ENCODE measurements around the gene REEP5. TPM values are rescaled to one million over a fixed set of nuclear protein-coding genes. Genes with fewer than 3 reads are reported as not detected.

REEP5 gene
- total and polyA plus RNA-seq, 2 of the 4 experiments (the other 2 are of a cell fraction) = 49.3 to 82.0 TPM

GRCh38 chr5:112854651-112855050 is 67.4 kb downstream of the REEP5 start:
- Histone ChIP-seq H2AK9ac (replicated peaks; ENCODE audit: low read depth, low read length, poor library complexity) (no peak overlapping the region), H2AK5ac (ENCODE audit: low read depth, low read length) (no peak overlapping the region), H3K9ac (ENCODE audit: low read depth, low read length) (no peak overlapping the region), H2BK15ac (ENCODE audit: low read depth, low read length) (no peak overlapping the region), H3K56ac (ENCODE audit: extremely low read depth, insufficient read depth, low read length) (no peak overlapping the region), H4K8ac (ENCODE audit: low read depth in 2 of 2, low read length in 2 of 2) (no peak overlapping the region), H4K20me1 (ENCODE audit: insufficient read depth, low read length) (no peaks in the 10 kb centered on the region), H3K4me2 (ENCODE audit: low read depth, low read length) (no peak overlapping the region), H3K18ac (ENCODE audit: low read depth, low read length) (no peak overlapping the region), H3K14ac (replicated peaks; ENCODE audit: low read depth, low read length) (no peak overlapping the region), H3K9me3 (ENCODE audit: control insufficient read depth, insufficient read depth, low read length) (peaks cover 2% of the 10 kb centered on the region; the same call in 1 of the 2 replicates), H2BK5ac (ENCODE audit: low read depth, low read length, poor library complexity, severe bottlenecking) (no peak overlapping the region), H2BK120ac (ENCODE audit: low read depth, low read length) (no peak overlapping the region), H3K36me3 (ENCODE audit: control insufficient read depth, insufficient read depth, low read length) (no peaks in the 10 kb centered on the region), H3K27ac (ENCODE audit: insufficient read depth, low read length) (no peak overlapping the region), H2BK20ac (ENCODE audit: low read depth, low read length) (no peak overlapping the region), H3K9me1 (ENCODE audit: insufficient read depth, low read length) (no peaks in the 10 kb centered on the region), H4K5ac (ENCODE audit: low read depth, low read length) (no peak overlapping the region), H3K4ac (ENCODE audit: low read depth, low read length) (no peak overlapping the region), H4K91ac (ENCODE audit: insufficient read depth, low read depth, low read length) (no peak overlapping the region), H3K23ac (ENCODE audit: low read depth, low read length) (no peak overlapping the region), H3K79me1 (ENCODE audit: low read depth in 1 of 2, low read length in 2 of 2) (no peaks in the 10 kb centered on the region), H2AFZ (replicated peaks; ENCODE audit: low read length, poor library complexity) (no peak overlapping the region), H3K27me3 (ENCODE audit: control insufficient read depth, insufficient read depth, low read length) (peaks cover 4% of the 10 kb centered on the region), H3K4me1 (ENCODE audit: control insufficient read depth, insufficient read depth, low read length) (no peaks in the 10 kb centered on the region), H3K4me3 (ENCODE audit: insufficient read depth, low read depth, low read length) (no peak overlapping the region)
- ATAC-seq (ENCODE audit: low read depth) (no peak), DNase-seq (no peak)
- CTCF ChIA-PET = interaction anchor here (0.6 to 0.7 kb wide), 2 partner anchors 31 to 221 kb away, joined by 3 read pairs; no protein-coding TSS in a partner anchor
- dilution Hi-C loops (cut with HindIII; ENCODE audit: low sequenced_read_pairs, unreplicated experiment) = no loop called here
- intact Hi-C loops (cut with micrococcal nuclease) = loop anchor here (10.0 kb wide), 1 partner anchor 150 kb away; no protein-coding TSS in a partner anchor
- no TSS peak for BruUV-seq (replicated peaks)
- TF ChIP-seq MAFK (IDR thresholded peaks at IDR 0.05; ENCODE audit: low read depth, low read length) (no peak), BHLHE40 (IDR thresholded peaks at IDR 0.05; ENCODE audit: low read depth, low read length) (no peak), RAD21 (IDR thresholded peaks at IDR 0.05; ENCODE audit: low read length) (no peak), USF2 (IDR thresholded peaks at IDR 0.05; ENCODE audit: low read depth, low read length) (no peak), CTCF (conservative IDR thresholded peaks at IDR 0.05; ENCODE audit: low read depth, low read length) (no peak), NFE2L2 (IDR thresholded peaks at IDR 0.05; ENCODE audit: low read depth, low read length) (no peak), RCOR1 (IDR thresholded peaks at IDR 0.05; ENCODE audit: insufficient replicate concordance, low read length) (no peak), RFX5 (IDR thresholded peaks at IDR 0.05; ENCODE audit: low read depth, low read length) (no peak), FOS (IDR thresholded peaks at IDR 0.05; ENCODE audit: low read depth, low read length) (no peak), MXI1 (IDR thresholded peaks at IDR 0.05; ENCODE audit: borderline replicate concordance, low read depth, low read length) (no peak), ELK1 (IDR thresholded peaks at IDR 0.05; ENCODE audit: borderline replicate concordance, low read depth, low read length) (no peak), SMC3 (IDR thresholded peaks at IDR 0.05; ENCODE audit: low read depth, low read length) (no peak), POLR2A (IDR thresholded peaks at IDR 0.05; ENCODE audit: low read depth, low read length) (no peak), MAZ (IDR thresholded peaks at IDR 0.05; ENCODE audit: borderline replicate concordance, low read depth, low read length) (no peak), CEBPB (IDR thresholded peaks at IDR 0.05; ENCODE audit: low read depth, low read length) (no peak), CHD1 (IDR thresholded peaks at IDR 0.05; ENCODE audit: low read depth, low read length) (no peak)
- WGBS, 2 experiments (ENCODE audit: extremely low coverage in 2 of 2, insufficient read length in 1 of 2) = no CpG with 5 or more reads among the region's 1 CpG
- POLR2A ChIA-PET (ENCODE audit: unreplicated experiment) = no interaction called here
- in situ Hi-C loops (cut with MboI; ENCODE audit: low sequenced_read_pairs) = no loop called here
